ENCODE measurements around the gene FOXI3. TPM values are rescaled to one million over a fixed set of nuclear protein-coding genes. Genes with fewer than 3 reads are reported as not detected.

FOXI3 gene
- total and polyA plus RNA-seq, 12 donors = not detected

DNA sequence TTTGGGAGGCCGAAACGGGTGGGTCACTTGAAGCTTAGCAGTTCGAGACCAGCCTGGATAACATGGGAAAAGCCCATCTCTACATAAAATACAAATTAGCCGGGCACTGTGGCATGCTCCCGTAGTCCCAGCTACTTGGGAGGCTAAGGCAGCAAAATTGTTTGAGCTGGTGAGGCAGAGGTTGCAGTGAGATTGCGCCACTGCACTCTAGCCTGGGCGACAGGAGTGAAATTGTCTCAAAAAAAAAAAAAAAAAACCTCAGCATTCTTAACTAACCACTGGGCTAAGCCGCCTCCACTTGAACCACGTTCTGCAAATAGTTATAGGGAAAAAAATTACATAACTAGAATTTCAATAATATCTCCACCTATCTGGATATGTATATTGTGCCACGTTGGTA lies 2.3 kb downstream of the FOXI3 start:
- Histone ChIP-seq H3K4me1 (replicated peaks in 1 of 2) (peaks cover 0 to 3% of the 10 kb centered on the region in 2 donors), H3K9me3 (replicated peaks in 1 of 3) (no peaks in the 10 kb centered on the region), H3K27me3 (peaks cover 64% of the 10 kb centered on the region), H3K27ac (no peak overlapping the region), H3K4me3 (no peak overlapping the region), H3K36me3 (replicated peaks in 1 of 2) (no peaks in the 10 kb centered on the region)
- no peak for TF ChIP-seq POLR2A (IDR thresholded peaks at IDR 0.05)
- TF ChIP-seq, protein P1, sequence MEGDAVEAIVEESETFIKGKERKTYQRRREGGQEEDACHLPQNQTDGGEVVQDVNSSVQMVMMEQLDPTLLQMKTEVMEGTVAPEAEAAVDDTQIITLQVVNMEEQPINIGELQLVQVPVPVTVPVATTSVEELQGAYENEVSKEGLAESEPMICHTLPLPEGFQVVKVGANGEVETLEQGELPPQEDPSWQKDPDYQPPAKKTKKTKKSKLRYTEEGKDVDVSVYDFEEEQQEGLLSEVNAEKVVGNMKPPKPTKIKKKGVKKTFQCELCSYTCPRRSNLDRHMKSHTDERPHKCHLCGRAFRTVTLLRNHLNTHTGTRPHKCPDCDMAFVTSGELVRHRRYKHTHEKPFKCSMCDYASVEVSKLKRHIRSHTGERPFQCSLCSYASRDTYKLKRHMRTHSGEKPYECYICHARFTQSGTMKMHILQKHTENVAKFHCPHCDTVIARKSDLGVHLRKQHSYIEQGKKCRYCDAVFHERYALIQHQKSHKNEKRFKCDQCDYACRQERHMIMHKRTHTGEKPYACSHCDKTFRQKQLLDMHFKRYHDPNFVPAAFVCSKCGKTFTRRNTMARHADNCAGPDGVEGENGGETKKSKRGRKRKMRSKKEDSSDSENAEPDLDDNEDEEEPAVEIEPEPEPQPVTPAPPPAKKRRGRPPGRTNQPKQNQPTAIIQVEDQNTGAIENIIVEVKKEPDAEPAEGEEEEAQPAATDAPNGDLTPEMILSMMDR (IDR thresholded peaks at IDR 0.05) = no peak
- intact Hi-C loops (cut with DNase I) = no loop called here
- 82 to 88% (median 84%) methylated on average over 10 of the region's 10 CpGs for WGBS, 4 donors
- DNase-seq = no peak

- Histone ChIP-seq H3K4me3 (no peak overlapping the region), H3K9me3 (replicated peaks in 1 of 3) (no peaks in the 10 kb centered on the region), H3K36me3 (replicated peaks in 1 of 2) (no peaks in the 10 kb centered on the region), H3K27ac (no peak overlapping the region), H3K4me1 (replicated peaks in 1 of 2) (peaks cover 0 to 3% of the 10 kb centered on the region in 2 donors), H3K27me3 (peaks cover 47% of the 10 kb centered on the region)
- DNase-seq = no peak
- TF ChIP-seq POLR2A (IDR thresholded peaks at IDR 0.05) = no peak
- TF ChIP-seq, protein P1 (IDR thresholded peaks at IDR 0.05) = no peak
- intact Hi-C loops (cut with DNase I) = no loop called here
- WGBS, 4 donors = 76 to 90% (median 81%) methylated on average over 1 to 8 of the region's 8 CpGs
Measured at GRCh38 chr2:88448248-88448647, 4.2 kb downstream of the FOXI3 start.

DNA sequence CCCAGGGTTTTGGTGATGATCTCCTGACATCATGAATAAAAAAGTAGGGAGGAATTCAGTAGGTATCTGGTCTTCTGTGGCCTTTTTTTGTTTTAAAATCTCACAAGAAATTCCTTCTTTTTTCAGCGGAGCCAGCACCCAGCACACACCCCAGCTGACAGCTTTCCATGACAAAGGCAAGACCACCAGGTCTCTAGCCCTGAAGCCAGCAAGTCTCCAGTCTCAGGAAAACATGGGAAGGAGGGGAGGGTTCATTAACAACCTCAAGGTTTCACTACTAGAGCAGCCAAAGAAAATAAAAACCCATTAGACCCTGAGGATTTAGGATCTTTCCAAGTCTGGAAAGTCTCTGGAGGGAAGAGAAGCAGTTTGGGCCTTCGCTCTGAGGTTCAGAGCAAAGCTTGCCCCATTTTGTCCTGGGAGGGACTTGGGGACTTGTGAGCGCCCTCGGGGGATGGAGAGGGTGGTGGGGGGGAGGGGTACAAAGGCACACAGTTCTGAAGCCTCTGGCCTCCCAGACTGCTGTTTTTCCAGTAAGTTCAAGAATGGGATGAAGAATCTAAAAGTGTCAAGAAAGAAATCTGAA lies 9.0 kb downstream of the FOXI3 start:
- no peak for TF ChIP-seq POLR2A (IDR thresholded peaks at IDR 0.05)
- TF ChIP-seq, protein P1 (IDR thresholded peaks at IDR 0.05) = no peak
- Histone ChIP-seq H3K27ac (no peak overlapping the region), H3K4me1 (replicated peaks in 1 of 2) (no peaks in the 10 kb centered on the region), H3K36me3 (replicated peaks in 1 of 2) (no peaks in the 10 kb centered on the region), H3K27me3 (peaks cover 15% of the 10 kb centered on the region), H3K4me3 (no peak overlapping the region), H3K9me3 (replicated peaks in 1 of 3) (no peaks in the 10 kb centered on the region)
- intact Hi-C loops (cut with DNase I) = no loop called here
- 50 to 75% (median 66%) methylated on average over 4 of the region's 4 CpGs for WGBS, 4 donors
- no peak for DNase-seq

GRCh38 chr2:88442473-88442872 lies 10.0 kb downstream of the FOXI3 start:
- WGBS, 4 donors = 84 to 93% (median 88%) methylated on average over 3 to 4 of the region's 4 CpGs
- Histone ChIP-seq H3K4me1 (replicated peaks in 1 of 2) (no peaks in the 10 kb centered on the region), H3K27me3 (peaks cover 10% of the 10 kb centered on the region), H3K4me3 (no peak overlapping the region), H3K27ac (no peak overlapping the region), H3K36me3 (replicated peaks in 1 of 2) (no peaks in the 10 kb centered on the region), H3K9me3 (replicated peaks in 1 of 3) (no peaks in the 10 kb centered on the region)
- intact Hi-C loops (cut with DNase I) = no loop called here
- TF ChIP-seq, protein P1 (IDR thresholded peaks at IDR 0.05) = no peak
- TF ChIP-seq POLR2A (IDR thresholded peaks at IDR 0.05) = no peak
- DNase-seq = no peak

Measured in adrenal gland (tissue), 12 donors.